GM18951 (cell line): Measurements from ENCODE around the gene RPTOR.

Source experiments
- POLR2A ChIP-seq: IDR thresholded peaks from 4 replicates; pipeline ENCODE4 v1.6.1; 2011; ENCODE audit warnings: mild to moderate bottlenecking; ENCODE audit not compliant: insufficient read length, insufficient read depth; ENCODE audit errors: extremely low read depth
- in situ Hi-C: fragments of 300-500 bp; cut with MboI; formaldehyde crosslinking; loops from one replicate; pipeline ENCODE4 v1.12.0; 2022; ENCODE audit warnings: low sequenced_read_pairs, mixed read lengths, inconsistent platforms; ENCODE audit not compliant: unreplicated experiment

The RPTOR gene

DNA sequence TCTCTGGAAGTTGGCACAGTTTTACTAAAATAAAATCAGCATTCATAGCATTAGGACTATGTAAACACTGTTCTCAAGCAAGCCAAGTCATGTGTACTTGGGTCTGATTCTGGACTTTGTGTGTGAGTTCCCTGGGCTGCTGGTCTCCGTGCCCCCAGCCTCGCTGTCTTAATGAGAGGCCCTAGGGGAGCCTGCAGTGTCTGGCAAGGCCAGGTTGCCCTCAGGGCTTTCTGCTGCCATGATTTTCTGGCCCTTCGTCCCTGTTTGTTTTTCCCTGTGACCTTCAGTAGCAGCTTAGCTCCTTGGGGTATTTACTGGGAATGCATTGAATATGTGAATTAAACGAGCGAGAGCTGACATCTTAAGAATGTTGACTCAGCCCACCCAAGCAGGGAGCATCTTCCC lies 161.8 kb downstream of the RPTOR start:
- in situ Hi-C loops = no loop called here
- no peak for TF ChIP-seq POLR2A

DNA sequence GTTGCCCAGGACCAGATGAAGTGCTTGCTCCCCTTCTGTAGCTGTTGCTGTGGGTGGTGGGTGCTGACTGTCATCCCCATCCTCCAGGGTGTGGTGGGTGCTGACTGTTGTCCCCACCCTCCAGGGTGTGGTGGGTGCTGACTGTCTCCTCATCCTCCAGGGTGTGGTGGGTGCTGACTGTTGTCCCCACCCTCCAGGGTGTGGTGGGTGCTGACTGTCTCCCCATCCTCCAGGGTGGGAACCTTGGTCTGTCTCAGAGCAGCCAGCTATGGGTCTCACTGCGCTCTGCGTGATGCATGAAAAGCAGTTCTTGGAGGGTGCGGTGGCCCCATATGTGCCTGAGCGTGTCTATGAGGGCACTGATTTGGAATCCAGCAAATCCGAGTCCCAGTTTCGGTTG lies 163.8 kb downstream of the RPTOR start:
- in situ Hi-C loops = no loop called here

DNA sequence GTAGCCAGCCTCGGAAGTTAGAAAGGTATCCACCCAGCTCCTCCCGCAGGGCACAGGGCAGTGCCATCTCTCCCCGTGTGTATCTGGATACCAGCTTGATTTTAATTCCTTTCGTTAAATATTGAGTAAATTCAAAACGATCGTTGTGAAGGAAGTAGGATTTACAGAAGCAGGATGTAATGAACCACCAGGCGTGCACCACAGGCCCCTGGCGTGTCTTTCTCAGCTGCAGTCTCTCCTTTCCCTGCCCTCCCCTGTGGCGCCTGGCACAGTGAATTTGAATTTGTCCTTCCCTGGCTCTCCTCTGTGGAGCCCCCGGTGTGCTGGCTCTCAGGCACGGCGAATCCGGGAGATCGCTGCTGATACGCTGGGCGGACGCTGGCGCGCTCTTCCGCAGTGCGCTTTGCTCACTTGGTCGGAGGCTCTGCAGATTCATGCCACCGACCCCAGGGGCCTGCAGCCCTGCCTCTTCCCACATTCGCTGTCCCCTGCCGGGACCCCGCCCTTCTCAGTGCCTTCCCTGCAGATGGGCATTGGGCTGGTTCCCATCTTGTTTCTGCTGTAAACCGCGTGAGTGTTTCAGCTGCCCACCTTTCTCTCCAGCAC lies 164.6 kb downstream of the RPTOR start:
- in situ Hi-C loops = no loop called here
- TF ChIP-seq POLR2A = no peak

More for the DNA sequence above, 163.8 kb downstream of the RPTOR start:
- TF ChIP-seq POLR2A = no peak

DNA sequence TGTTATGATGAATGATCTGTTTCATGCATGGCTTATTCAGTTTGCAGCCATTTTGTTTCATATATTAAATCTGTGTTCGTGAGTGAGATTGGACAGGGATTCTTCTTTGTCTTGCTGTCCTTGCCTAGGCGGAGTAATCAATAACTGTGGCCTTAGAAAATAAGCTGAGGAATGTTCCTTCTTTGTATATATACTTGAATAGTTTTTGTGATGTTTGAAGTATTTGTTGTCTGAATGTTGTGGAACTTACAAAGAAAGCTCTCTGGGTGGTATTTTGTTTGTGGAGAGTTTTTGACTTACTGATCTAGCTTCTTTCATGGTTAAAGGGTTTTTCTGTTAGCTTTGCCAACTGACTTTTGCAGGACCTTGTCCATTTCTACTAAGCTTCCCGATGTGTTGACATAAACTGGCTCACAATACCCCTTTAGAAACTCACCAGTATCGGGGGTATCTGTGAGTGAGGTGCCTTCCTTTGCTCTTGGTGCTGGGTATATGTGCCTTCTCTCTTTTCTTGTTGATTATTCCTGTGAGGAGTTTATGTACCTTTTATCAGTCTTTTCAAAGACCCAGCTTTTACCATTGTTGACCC lies 166.2 kb downstream of the RPTOR start:
- TF ChIP-seq POLR2A = no peak
- in situ Hi-C loops = no loop called here

DNA sequence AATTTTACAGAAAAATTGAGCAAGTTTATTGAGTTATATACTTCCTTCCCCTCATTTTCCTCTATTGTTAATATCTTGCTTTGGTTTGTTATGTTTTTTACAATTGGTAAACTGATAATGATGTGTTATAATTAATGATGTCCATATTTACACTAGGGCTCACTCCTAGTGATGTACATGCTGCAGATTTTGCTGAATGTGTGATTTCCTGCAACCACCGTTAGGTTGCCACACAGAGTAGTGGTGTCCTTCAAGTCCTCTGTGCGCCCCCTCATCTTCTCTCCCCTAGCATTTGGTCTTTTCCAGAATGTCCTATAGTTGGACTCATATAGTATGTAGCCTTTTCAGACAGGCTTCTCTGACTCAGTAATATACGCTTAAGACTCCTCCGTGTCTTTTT lies 167.5 kb downstream of the RPTOR start:
- in situ Hi-C loops = no loop called here
- no peak for TF ChIP-seq POLR2A

DNA sequence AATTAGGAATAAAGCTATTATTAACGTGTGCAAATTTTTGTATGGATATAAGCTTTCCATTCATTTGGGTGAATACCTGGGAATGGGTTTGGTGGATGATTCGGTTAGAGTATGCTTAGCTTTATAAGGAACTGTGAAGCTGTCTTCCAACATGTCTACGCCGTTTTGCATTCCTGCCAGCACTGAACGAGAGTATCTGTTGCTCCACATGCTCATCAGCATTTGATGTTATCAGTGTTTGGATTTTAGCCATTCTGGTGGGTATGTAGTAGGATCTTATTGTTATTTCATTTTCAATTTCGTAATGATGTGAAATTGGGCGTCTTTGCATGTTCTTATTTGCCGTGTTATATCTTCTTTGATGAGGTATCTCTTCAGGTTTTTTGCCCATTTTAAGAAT lies 168.0 kb downstream of the RPTOR start:
- TF ChIP-seq POLR2A = no peak
- in situ Hi-C loops = no loop called here

DNA sequence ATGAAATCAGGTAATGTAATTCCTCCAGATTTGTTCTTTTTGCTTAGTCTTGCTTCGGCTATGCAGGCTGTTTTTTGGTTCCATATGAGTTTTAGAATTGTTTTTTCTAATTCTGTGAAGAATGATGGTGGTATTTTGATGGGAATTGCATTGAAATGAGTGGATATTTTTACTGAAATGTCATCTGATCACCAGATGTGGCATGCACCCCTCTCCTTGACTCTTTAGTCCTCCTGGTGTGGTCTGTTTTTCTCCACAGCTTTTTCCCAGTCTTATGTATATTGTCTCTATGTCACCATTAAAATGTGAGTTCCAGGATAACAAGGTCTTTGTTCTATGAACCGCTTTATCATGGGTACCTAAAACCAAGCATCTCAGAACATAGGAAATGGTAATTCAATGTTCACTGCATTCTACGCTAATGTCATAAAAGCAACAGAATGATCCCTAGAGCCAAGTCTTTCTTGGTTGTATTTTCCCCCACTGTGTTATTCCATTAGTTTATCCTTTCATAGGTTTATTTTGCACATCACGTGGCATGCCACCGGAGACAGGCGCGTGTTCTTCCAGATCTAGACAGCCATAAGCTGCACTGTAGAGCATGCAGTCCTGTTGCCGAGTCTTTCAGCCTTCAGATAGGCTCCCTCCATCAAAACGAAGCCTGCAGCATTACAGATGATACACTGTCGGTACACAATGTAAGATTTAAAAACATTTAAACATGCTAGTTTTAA lies 172.5 kb downstream of the RPTOR start:
- no peak for TF ChIP-seq POLR2A
- in situ Hi-C loops = no loop called here

DNA sequence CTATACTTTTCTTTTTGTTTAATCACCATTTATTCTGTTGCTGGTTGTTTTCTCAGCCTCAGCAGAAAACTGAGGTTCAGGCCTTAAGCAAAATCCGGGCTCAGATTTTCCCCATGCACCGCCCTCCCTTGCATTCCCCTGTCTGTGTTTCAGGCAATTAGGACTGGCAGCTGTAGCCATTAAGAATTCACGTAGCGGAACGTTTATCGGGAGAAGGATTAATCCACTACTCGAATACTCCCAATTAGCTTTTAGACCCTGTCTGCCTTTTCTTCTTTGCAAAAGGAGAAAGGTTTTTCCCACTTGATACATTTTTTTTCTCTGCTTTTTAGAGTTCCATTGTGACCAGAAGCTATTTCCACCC lies 173.1 kb downstream of the RPTOR start:
- in situ Hi-C loops = no loop called here

DNA sequence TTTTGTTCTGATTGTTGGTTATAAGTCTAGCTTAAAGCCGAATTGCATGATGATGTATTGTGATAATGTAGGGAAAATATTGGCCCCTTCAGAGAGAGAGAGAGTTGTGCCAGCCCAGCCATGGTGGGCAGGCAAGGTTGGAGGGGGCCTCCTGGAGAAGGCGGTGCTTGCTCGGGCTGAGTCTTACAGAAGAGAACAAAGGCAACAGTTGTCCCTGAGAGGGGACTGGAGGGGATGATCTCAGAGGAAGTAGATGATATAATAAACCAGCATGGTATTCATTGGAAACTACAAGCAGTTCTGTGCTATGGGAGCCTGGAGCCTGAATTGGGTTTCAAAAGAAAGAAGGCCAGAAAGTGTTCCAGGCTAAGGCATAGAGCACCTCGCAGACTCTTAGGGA lies 173.8 kb downstream of the RPTOR start:
- TF ChIP-seq POLR2A = no peak
- in situ Hi-C loops = no loop called here

More for the DNA sequence above, 173.1 kb downstream of the RPTOR start:
- no peak for TF ChIP-seq POLR2A

DNA sequence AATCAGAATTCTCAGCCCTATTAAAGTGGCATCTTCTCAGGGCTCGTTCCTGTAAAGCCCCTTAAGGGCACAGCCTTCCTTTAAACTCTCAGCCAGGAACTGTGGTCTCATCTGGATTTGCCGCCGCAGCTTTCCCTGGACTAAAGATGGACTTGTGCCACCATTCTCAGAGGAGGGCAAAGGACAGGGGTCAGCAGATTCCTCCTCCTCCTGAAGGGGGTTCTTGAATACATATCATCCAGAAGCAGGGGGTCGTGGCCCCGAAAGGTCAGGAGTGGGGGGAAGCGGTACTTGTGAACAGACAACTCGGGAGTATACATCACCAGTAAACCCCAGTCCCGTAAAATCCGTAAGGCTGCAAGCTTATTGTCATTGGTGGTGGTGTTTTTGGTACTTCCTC lies 174.8 kb downstream of the RPTOR start:
- TF ChIP-seq POLR2A = no peak
- in situ Hi-C loops = no loop called here

DNA sequence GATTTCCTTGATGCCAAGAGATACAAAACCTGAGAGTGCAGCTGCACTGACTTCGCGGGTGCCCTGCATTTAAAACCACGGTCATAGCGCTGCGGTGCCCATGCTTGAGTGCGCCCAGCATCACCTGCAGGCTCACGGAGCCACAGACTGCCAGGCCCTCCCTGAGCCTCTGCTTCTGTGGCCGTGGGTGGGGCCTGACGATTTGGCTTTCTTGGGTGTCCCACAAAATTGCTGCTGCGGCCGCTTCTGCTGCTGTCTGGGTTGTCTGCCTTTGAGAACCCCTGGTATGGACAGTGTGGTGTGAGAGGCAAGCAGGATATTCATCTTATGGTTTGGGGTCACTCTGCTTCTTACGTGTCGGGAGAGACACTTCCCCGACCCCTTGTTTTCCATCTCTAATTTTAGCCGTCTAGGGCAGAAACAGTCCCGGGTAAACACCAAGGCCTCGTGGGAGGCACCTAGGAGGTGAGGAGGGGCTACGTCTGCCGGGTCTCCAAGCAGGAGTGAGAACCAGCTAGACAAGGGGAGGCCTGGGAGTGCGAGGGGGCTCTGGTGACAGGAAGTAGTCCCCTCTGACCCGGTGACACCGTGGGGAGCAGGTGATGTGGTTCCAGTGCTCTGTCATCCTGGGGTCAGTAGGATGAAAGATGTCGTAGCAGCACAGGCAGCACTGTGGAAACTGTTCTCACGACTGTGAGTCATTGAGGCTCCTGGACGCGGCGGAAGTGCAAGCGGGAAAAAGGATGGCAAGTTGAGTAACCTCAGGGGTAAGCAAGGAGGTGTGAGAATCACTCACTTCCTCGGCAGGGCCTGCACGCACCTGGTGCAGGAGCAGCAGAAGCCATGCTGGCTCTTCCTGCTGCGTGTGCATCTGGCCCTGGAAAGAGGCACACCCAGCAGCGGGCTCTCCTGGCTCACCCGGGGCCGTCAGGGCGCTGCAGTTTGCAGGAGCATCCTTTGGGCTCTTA lies 176.3 kb downstream of the RPTOR start:
- no peak for TF ChIP-seq POLR2A
- in situ Hi-C loops = no loop called here

DNA sequence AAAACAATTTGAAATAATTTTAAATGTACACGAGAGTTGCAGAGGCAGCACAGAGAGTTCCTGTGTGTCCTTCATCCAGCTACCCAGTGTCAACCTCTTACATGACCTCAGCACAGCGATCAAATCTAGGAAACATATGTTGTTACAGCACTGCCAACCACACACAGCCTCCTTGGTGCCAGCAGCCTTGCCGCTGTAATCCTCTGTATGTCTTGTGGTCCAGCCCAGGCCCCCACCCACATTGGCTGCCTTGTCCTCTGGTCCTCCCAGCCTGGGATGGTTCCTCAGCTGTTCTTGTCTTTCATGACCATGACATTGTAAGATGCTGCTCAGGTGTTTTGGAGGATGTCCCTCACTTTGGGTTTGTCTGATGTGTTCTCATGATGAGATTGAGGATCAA lies 178.0 kb downstream of the RPTOR start:
- TF ChIP-seq POLR2A = no peak
- in situ Hi-C loops = no loop called here

DNA sequence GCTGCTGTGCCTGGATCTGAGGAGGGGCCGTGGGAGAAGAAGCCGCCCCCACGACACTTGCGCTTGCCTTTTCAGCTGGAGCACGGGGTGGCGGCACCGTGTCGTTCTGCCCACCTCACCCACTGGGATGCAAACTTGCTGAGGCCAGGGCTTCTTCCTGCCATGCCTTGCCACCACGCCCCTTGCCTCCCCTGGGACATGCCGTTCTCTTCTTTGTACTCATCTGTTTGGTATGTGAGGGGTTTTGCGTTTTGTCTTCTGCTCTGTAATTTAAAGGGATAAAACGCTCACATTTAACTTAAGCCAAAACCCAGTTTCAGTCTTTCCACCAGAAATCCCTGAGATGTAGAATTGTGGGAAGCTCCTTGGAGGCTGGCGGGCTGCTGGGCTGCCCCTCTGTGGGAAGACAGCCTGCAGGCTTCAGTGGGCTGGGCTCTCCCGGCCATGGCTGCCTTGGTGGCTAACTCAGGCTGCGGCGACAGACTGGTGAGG lies 180.2 kb downstream of the RPTOR start:
- in situ Hi-C loops = no loop called here
- no peak for TF ChIP-seq POLR2A
